KMS-11 (cell line): ENCODE data around the gene NHSL1.

Experiments used
- H2AFZ ChIP-seq: fragments of 200-600 bp; sonication (generic); 2 replicates; pipeline ENCODE4 v1.6.1; 2016; ENCODE audit warnings: antibody characterized with exemption, mixed run types, low read depth
- H3K27ac ChIP-seq: fragments of 200-600 bp; sonication (generic); 2 replicates; pipeline ENCODE4 v1.6.1; 2016; ENCODE audit warnings: mild to moderate bottlenecking, mixed run types
- H3K27me3 ChIP-seq: fragments of 200-600 bp; sonication (generic); 2 replicates; pipeline ENCODE4 v1.6.1; 2017; ENCODE audit warnings: mild to moderate bottlenecking, low read depth, mixed run types, moderate library complexity; ENCODE audit not compliant: insufficient read depth
- H3K36me3 ChIP-seq: fragments of 200-600 bp; sonication (generic); 2 replicates; pipeline ENCODE4 v1.6.1; 2017; ENCODE audit warnings: mild to moderate bottlenecking, mixed run types; ENCODE audit not compliant: insufficient read depth
- H3K4me1 ChIP-seq: fragments of 200-600 bp; sonication (generic); 2 replicates; pipeline ENCODE4 v1.6.1; 2016; ENCODE audit warnings: mild to moderate bottlenecking, low read depth, mixed run types; ENCODE audit not compliant: poor library complexity, severe bottlenecking
- H3K4me2 ChIP-seq: fragments of 200-600 bp; sonication (generic); 2 replicates; pipeline ENCODE4 v1.7.0; 2016; ENCODE audit warnings: mild to moderate bottlenecking, mixed run types
- H3K4me3 ChIP-seq: fragments of 200-600 bp; sonication (generic); IDR thresholded peaks from 2 replicates; pipeline ENCODE4 v1.6.1; 2017; ENCODE audit warnings: low read depth, low read length, mixed read lengths; ENCODE audit not compliant: insufficient read depth
- H3K79me2 ChIP-seq: fragments of 200-600 bp; sonication (generic); 2 replicates; pipeline ENCODE4 v1.6.1; 2016; ENCODE audit warnings: low read depth, mixed run types; ENCODE audit not compliant: insufficient read depth
- H3K9ac ChIP-seq: fragments of 200-600 bp; sonication (generic); 2 replicates; pipeline ENCODE4 v1.6.1; 2016; ENCODE audit warnings: mild to moderate bottlenecking, mixed run types
- H4K20me1 ChIP-seq: fragments of 200-600 bp; sonication (generic); 2 replicates; pipeline ENCODE4 v1.6.1; 2016; ENCODE audit warnings: mild to moderate bottlenecking, mixed run types; ENCODE audit not compliant: insufficient read depth
- CTCF ChIP-seq: fragments of 200-600 bp; sonication (generic); conservative IDR thresholded peaks from 2 replicates; pipeline ENCODE4 v1.6.1; 2017; ENCODE audit warnings: low read depth, mild to moderate bottlenecking, antibody characterized with exemption, low read length, moderate library complexity, mixed read lengths

Gene NHSL1

GRCh38 chr6:138416206-138416605 is 83.1 kb downstream of the NHSL1 start:
- no peak overlapping the region for H3K4me3 ChIP-seq
- H3K36me3 ChIP-seq: no peaks in the 10 kb centered on the region
- no peak overlapping the region for H3K9ac ChIP-seq
- H3K27me3 ChIP-seq: no peaks in the 10 kb centered on the region
- H3K4me1 ChIP-seq: no peaks in the 10 kb centered on the region
- H4K20me1 ChIP-seq: no peaks in the 10 kb centered on the region
- H3K27ac ChIP-seq: no peak overlapping the region
- H3K79me2 ChIP-seq: no peaks in the 10 kb centered on the region
- H2AFZ ChIP-seq: no peak overlapping the region
- TF ChIP-seq CTCF: no peak
- no peak overlapping the region for H3K4me2 ChIP-seq

DNA sequence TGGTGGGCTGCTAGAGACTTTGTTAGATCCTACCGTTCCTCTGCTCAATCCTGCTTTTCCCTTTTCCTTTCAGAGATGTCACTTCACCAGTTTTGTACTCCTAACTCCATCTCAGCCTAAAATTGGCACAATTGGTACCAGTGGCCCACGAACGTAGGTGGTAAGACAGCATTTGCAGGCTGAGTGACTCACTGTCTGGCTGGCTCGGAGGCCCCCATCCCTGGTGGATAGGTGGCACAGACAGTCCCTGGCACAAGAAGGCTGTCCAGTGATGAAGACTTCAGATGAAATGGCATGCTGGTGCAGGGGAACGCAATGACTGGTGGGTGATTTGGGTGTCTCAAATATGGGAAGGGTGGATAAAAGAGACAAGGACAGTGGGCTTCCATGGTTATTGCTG is 84.2 kb downstream of the NHSL1 start:
- Histone ChIP-seq H3K4me2 (no peak overlapping the region), H3K79me2 (no peaks in the 10 kb centered on the region), H3K9ac (no peak overlapping the region), H3K27me3 (no peaks in the 10 kb centered on the region), H3K4me3 (no peak overlapping the region), H2AFZ (no peak overlapping the region), H3K36me3 (no peaks in the 10 kb centered on the region), H3K4me1 (no peaks in the 10 kb centered on the region), H3K27ac (no peak overlapping the region), H4K20me1 (no peaks in the 10 kb centered on the region)
- no peak for TF ChIP-seq CTCF

DNA sequence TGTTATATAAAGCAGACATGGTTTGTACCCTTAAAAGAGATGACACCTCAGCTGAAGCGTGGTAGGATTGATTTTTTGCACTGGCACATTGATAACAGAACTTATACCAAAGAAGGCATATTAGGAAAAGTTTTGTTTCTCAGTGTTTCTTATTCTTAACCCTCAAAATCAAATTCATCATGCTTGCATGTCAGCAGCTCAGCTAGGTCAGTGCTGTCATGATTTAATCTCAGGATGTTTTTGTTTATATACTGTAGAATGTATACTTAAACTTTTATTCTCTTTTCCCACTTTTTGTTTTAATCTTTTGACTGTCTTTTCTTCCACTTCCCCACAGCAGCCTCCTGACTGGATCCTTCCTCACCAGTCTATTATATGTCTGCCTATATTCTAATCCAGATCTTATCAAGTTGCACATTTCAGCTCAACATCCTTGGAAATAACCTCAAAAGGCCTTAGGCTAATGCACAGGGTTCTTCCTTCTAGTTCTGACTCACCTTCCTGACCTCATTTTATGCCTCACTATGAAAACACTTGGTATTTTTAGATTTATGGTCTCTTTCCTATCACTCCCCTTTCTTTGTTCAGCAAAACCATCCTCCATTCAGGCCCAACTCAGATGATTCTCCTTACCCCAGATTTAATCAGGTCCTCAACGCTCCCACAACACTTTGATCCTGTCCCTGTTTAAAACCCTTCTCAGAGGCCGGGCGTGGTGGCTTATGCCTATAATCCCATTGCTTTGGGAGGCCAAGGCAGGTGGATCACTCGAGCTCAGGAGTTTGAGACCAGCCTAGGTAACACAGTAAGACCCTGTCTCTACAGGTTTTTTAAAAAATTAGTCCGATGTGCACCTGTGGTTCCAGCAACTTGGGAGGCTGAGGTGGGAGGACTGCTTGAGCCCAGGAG is 88.1 kb downstream of the NHSL1 start:
- no peak for TF ChIP-seq CTCF
- Histone ChIP-seq H3K27me3 (no peaks in the 10 kb centered on the region), H3K9ac (no peak overlapping the region), H3K27ac (no peak overlapping the region), H3K4me2 (no peak overlapping the region), H4K20me1 (no peaks in the 10 kb centered on the region), H3K4me3 (no peak overlapping the region), H3K36me3 (no peaks in the 10 kb centered on the region), H3K4me1 (no peaks in the 10 kb centered on the region), H3K79me2 (no peaks in the 10 kb centered on the region), H2AFZ (no peak overlapping the region)

DNA sequence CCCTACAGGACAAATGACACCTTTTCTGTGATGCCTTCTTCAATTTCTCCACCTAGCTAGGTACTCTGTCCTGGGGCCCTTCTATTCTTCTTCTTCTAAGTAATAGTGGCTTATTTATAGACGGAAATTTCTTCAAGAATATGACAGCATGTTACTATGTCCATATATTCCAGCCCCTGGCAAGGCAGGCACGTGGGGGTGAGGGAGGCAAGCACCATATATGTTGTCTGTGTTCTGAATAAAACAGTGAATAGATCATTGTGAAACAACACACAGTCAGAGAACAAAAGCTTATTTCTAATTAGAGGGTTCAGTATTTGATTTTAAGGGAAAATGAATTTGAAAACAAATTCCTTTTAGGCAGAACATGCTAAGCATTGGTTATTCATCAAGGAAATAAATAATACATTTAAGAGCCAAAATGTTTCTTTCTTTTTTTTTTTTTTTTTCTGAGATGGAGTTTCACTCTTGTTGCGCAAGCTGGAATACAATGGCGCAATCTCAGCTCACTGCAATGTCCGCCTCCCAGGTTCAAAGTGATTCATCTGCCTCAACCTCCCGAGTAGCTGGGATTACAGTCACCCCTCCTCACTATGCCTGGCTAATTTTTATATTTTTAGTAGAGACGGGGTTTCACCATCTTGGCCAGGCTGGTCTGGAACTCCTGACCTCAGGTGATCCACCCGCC is 89.1 kb downstream of the NHSL1 start:
- peaks cover 6% of the 10 kb centered on the region for H3K4me1 ChIP-seq
- no peaks in the 10 kb centered on the region for H3K79me2 ChIP-seq
- no peak overlapping the region for H3K9ac ChIP-seq
- no peak overlapping the region for H2AFZ ChIP-seq
- H3K4me2 ChIP-seq: no peak overlapping the region
- no peak overlapping the region for H3K27ac ChIP-seq
- H3K4me3 ChIP-seq: no peak overlapping the region
- no peaks in the 10 kb centered on the region for H3K36me3 ChIP-seq
- no peaks in the 10 kb centered on the region for H3K27me3 ChIP-seq
- no peaks in the 10 kb centered on the region for H4K20me1 ChIP-seq
- no peak for TF ChIP-seq CTCF
